GM18868 (cell line): Measurements from ENCODE around the gene RPRML.
"Not testable (repeated sequence)": the region's sequence is repeated elsewhere in the genome, so short reads cannot be mapped to it uniquely, and the experiment has no call there.

ENCODE experiments used
- ATAC-seq: cut with Tn5 transposase; IDR thresholded peaks from one replicate; pipeline ENCODE4 v1.9.1; 2021; ENCODE audit warnings: mild to moderate bottlenecking, moderate library complexity; ENCODE audit not compliant: unreplicated experiment

The RPRML gene

DNA sequence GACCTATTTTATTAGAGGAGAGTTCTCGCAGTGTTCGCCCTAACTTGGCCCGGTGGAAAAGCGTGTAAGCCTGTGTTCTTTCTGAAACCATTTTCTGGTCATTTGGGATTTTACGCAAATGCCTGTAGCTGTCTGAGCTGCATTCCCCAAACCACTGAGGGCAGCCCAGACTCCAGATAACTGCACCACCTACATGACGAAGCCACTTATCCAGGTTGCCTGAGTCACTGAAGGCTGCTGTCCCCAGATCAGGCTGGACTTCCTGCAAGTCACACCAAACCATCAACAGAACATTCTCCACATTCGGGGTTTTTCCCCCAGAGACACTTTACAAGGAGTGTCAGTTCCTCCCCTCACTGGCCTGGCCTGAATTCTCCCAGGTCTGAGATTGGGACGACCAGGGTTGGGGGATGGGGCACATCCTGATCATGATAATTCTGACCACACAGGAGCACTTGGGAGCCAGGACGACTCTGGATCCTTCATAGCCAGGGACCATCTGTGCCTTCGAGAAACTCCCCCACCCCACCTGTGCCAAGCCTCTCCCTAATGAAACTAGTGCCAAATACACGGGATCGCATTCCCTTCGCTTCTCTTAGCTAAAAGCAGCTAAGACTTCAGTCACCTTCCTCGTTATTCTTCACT, 2.3 kb downstream of the RPRML start:
- ATAC-seq, result no peak

- ATAC-seq, result no peak
Measured at GRCh38 chr17:46975287-46975686, 3.8 kb downstream of the RPRML start.

GRCh38 chr17:46974086-46974485, 5.0 kb downstream of the RPRML start:
- no peak for ATAC-seq

GRCh38 chr17:46972346-46972745, 6.7 kb downstream of the RPRML start:
- no peak for ATAC-seq

DNA sequence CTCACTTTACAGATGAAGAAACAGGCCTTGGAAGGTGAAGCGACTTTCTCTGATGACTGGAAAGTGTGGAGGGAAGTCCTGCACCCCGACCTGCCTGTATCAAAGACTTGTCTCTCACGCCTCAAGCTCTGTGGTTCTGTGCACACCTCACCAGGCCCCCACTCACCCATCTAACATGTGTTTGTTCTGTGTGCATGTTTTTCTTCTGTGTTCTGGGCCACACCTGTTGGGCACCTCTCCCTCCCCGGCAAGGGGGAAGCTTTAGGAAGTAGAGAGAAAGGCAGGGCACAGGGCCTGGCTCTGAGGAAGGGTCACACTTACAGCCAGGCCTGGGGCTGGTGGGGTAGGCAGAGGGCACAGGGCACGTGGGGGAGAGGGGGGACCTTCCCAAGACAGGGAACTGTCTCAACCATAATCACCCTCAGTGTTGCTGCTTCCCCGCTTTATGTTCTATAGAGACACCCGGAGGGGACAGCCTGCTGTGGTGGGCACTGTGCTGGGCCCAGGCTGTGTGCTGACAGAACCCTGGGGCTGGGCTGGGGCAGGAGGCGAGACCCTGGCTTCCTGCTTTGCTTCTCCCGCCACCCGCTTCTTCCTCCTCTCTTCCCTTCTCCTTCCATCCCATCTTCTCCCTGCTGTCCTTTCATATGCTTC, 7.3 kb downstream of the RPRML start:
- ATAC-seq, result no peak

- no peak for ATAC-seq
Measured at GRCh38 chr17:46968896-46969295, 10.2 kb downstream of the RPRML start.

GRCh38 chr17:46968224-46968834, 10.7 kb downstream of the RPRML start:
- ATAC-seq, result no peak

DNA sequence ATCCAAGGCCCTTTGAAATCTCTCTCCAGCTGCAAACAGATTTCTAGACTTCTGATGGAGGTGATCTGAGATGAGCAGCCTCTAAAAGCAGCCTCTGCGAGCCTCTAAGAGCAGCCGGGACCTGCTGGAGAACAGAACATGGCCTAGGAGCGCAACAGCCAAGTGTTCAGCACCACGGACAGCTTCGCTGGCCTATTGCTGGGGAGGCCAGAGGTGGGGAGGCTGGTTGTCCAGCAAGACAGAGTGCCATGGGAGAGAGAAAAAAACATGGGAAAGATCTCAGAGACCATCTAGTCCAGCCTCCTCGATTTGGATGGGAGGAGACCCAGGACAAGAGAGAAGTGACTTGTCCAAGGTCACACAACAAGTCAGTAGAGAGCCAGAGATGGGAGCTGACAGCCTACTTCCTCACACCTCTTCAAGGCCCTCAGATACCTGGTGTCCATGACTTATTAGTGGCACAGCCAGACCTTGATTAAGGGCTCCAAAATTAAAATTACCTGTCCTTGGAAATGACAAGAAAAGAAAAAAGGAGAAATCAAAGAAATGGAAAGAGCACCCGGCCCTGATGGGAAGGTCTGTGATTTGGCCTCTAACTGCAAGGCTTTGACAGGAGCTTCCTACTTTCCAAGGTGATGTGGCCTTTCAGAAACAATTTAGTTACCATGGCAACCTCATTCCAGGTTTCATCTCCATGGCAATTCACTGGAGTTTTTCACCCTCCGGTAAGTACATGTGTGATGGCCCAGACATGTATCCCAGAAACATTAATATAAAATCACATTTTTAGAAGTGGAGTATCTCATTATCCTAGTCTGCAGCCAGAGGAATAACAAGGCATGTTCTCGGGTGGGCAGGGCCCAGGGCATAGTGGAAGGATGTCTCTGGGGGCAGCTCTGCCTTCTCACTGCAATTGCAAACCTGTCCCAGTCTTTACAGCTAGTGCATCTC, 14.5 kb downstream of the RPRML start:
- ATAC-seq, result no peak

DNA sequence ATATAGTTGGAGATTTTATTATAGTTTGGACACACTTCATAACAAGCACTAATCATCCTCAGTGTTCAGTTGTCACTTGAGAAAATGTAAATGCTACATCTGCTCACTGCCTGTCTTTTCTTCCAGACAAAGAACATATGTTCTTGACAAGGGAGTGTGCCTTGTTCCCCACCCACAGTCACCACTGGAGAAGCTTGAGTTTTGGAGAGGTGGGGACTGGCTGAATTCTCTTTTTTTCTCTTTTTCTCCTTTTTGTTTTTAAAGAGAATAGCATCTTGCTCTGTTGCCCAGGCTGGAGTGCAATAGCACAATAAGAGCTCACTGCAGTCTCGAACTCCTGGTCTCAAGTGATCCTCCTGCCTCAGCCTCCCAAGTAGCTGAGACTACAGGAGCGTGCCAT, 15.5 kb downstream of the RPRML start:
- ATAC-seq, result no peak

GRCh38 chr17:46962374-46962790, 16.7 kb downstream of the RPRML start:
- no peak for ATAC-seq

- ATAC-seq, result no peak
Measured at GRCh38 chr17:46960152-46960551, 18.9 kb downstream of the RPRML start.

- ATAC-seq, result no peak
Measured at GRCh38 chr17:46958041-46958591, 20.9 kb downstream of the RPRML start.

DNA sequence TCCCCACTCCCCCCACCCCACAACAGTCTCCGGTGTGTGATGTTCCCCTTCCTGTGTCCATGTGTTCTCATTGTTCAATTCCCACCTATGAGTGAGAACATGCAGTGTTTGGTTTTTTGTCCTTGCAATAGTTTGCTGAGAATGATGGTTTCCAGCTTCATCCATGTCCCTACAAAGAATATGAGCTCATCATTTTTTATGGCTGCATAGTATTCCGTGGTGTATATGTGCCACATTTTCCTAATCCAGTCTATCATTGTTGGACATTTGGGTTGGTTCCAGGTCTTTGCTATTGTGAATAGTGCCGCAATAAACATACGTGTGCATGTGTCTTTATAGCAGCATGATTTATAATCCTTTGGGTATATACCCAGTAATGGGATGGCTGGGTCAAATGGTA, 25.9 kb downstream of the RPRML start:
- not testable (repeated sequence) for ATAC-seq

DNA sequence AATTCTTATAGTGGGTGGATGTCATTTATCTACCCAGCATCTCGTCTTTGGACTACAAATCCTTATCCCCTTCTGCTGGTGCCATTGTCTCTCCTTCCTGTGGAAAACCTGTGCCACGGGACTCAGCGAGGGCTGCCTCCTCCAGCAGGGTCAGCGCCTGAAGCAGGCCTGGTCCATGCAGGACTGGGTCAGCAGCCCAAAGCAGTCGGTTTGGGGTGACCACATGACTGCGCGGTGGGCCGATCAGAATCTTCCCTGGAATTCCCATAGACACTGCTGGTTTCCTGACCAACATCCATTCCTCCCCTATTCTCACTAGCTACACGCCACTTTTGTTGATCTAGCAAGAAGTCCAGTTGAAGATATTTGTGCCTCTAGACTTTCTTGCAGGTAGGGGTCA, 26.9 kb downstream of the RPRML start:
- no peak for ATAC-seq

DNA sequence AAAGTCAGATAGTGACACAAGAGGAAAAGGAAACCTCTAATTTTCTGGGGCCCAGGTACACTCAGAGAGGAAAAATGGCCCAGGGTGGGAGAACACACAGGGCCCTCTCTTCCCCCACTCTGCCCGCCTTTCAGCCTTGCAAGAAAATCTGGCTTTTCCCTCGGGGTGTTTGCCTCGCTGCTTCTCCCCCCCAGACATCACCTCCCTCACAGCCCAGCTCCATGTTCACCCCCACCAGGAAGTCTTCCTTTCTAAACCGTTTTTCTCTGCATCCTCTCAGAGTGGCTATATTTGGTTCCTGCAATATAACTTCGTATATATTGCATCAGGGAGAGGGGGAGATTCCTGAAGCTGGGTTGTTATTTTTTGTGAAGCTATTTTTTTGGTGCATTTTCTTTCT, 27.3 kb downstream of the RPRML start:
- ATAC-seq, result no peak

GRCh38 chr17:46950997-46951621, 27.9 kb downstream of the RPRML start:
- no peak for ATAC-seq

DNA sequence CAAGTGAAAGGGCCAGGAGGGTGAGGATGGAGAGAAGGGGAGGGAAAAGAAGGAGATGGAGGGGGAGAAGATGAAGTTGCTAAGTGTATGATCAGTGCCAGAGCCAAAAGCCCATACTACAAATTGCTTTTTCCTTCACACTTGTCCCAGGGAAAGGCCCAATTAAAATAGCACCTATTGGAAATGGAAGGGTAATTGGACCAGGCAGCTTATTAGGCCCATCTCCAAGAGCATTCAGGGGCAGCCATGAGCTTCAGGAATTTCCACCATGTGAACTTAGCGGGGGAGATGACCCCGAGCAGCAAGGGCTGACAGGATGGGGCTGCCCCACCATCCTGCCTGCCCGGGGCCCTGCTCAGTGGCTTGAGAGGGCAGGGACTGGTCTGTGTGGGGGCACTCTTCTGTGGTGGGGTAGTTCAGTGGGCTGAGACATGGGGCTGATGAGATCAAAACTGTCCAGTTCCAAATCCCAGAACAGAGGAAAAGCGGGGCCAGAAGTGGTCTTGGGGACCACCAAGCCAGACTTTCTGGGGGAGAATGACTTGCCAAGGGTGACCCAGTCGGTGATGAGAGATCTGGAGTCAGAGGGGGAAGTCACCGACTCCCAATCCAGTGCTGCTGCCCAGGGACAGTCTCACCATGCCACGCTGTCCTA, 28.6 kb downstream of the RPRML start:
- no peak for ATAC-seq

- ATAC-seq, result no peak
Measured at GRCh38 chr17:46949291-46950174, 29.5 kb downstream of the RPRML start.

- ATAC-seq, result no peak
Measured at GRCh38 chr17:46948544-46948943, 30.5 kb downstream of the RPRML start.
